B cell (primary cell): ENCODE results near the gene IFRD1. TPM values are rescaled to one million over a fixed set of nuclear protein-coding genes. Genes with fewer than 3 reads are reported as not detected.

ENCODE experiments used
- ATAC-seq: fragments of 200-7000 bp; cut with Tn5 transposase; one replicate; pipeline ENCODE4 v1.10.0; 2021; ENCODE audit warnings: low read depth, mild to moderate bottlenecking, moderate number of reproducible peaks, moderate library complexity
- CTCF ChIA-PET: fragments of 350-600 bp; sonication (Branson Sonifier 250); formaldehyde crosslinking; loops from one replicate; lab custom pipeline; 2021; ENCODE audit warnings: antibody characterized with exemption, inconsistent platforms; lab: Charles Lee
- POLR2A ChIA-PET: fragments of 350-600 bp; sonication (Branson Sonifier 250); formaldehyde crosslinking; loops from one replicate; lab custom pipeline; 2021; ENCODE audit warnings: antibody characterized with exemption; lab: Charles Lee
- DNase-seq: peaks from one replicate; pipeline ENCODE4 v3.0.0; 2013
- H2AFZ ChIP-seq: 2 replicates; pipeline ENCODE4 v1.6.1; 2012; ENCODE audit warnings: mild to moderate bottlenecking, low read depth, low read length; ENCODE audit not compliant: insufficient read depth, poor library complexity, severe bottlenecking
- H3K27ac ChIP-seq, 2 donors: 1 replicate in 1 of 2; 2 replicates in 1 of 2; pipeline ENCODE4 v1.5.1; 2012 to 2013; ENCODE audit warnings: low read length in 2 of 2, mild to moderate bottlenecking in 2 of 2, moderate library complexity in 1 of 2
- H3K27me3 ChIP-seq, 4 experiments: fragments of 200-600 bp in 1 of 4; sonication (generic) in 1 of 4; replicated peaks in 1 of 4; 1 replicate in 2 of 4; 2 replicates in 2 of 4; pipeline versions ENCODE4 v1.6.1 to v1.7.0; 2013 to 2016; ENCODE audit warnings: low read length in 3 of 4, mild to moderate bottlenecking in 2 of 4, mixed read lengths in 1 of 4, moderate library complexity in 1 of 4; ENCODE audit not compliant: insufficient read depth in 4 of 4, control insufficient read depth in 3 of 4; ENCODE audit errors: control extremely low read depth in 1 of 4
- H3K36me3 ChIP-seq, 2 experiments: replicated peaks in 1 of 2; 1 replicate in 1 of 2; 2 replicates in 1 of 2; pipeline versions ENCODE4 v1.6.1 to v1.7.1; 2013; ENCODE audit warnings: low read length in 1 of 2; ENCODE audit not compliant: insufficient read depth in 2 of 2, control insufficient read depth in 1 of 2; ENCODE audit errors: control extremely low read depth in 1 of 2, extremely low read depth in 1 of 2
- H3K4me1 ChIP-seq, 2 donors: fragments of 200-600 bp in 1 of 2; sonication (generic) in 1 of 2; 1 replicate in 1 of 2; 2 replicates in 1 of 2; pipeline versions ENCODE4 v1.5.1 to v1.6.1; 2013 to 2017; ENCODE audit warnings: low read length in 2 of 2; ENCODE audit not compliant: control insufficient read depth in 2 of 2, insufficient read depth in 2 of 2
- H3K4me2 ChIP-seq: replicated peaks from 2 replicates; pipeline ENCODE3; 2012; ENCODE audit warnings: mild to moderate bottlenecking, low read depth, low read length; ENCODE audit not compliant: poor library complexity, severe bottlenecking
- H3K4me3 ChIP-seq, 5 experiments: fragments of 200-600 bp in 1 of 5; sonication (generic) in 1 of 5; 1 replicate in 3 of 5; 2 replicates in 2 of 5; pipeline versions ENCODE4 v1.5.1 to v1.7.0; 2011 to 2016; ENCODE audit warnings: low read length in 4 of 5, mild to moderate bottlenecking in 4 of 5, low read depth in 2 of 5, control low read depth in 1 of 5, moderate library complexity in 1 of 5; ENCODE audit not compliant: insufficient read depth in 1 of 5; ENCODE audit errors: control extremely low read depth in 1 of 5, extremely low read depth in 1 of 5
- H3K79me2 ChIP-seq: fragments of 200-600 bp; sonication (generic); one replicate; pipeline ENCODE4 v1.6.0; 2016; ENCODE audit warnings: low read length; ENCODE audit not compliant: control insufficient read depth, insufficient read depth
- H3K9ac ChIP-seq: fragments of 200-600 bp; sonication (generic); 2 replicates; pipeline ENCODE4 v1.6.1; 2017; ENCODE audit warnings: mild to moderate bottlenecking, low read length, moderate library complexity
- H3K9me3 ChIP-seq, 3 donors: one replicate each; pipeline versions ENCODE4 v1.6.1 to v1.7.1; 2013; ENCODE audit warnings: low read length in 2 of 3; ENCODE audit not compliant: control insufficient read depth in 2 of 3, insufficient read depth in 1 of 3; ENCODE audit errors: control extremely low read depth in 1 of 3
- H4K20me1 ChIP-seq: 2 replicates; pipeline ENCODE4 v1.6.0; 2012; ENCODE audit warnings: mild to moderate bottlenecking, low read length; ENCODE audit not compliant: insufficient read depth, control insufficient read depth, poor library complexity, severe bottlenecking
- H3K27ac Mint-ChIP-seq: one replicate; pipeline ENCODE4 v1.8.0; 2021; ENCODE audit warnings: mixed read lengths
- H3K27me3 Mint-ChIP-seq: one replicate; pipeline ENCODE4 v1.8.0; 2021; ENCODE audit warnings: mixed read lengths
- H3K4me1 Mint-ChIP-seq: one replicate; pipeline ENCODE4 v1.8.0; 2021; ENCODE audit warnings: mixed read lengths
- H3K4me3 Mint-ChIP-seq: one replicate; pipeline ENCODE4 v1.8.0; 2021; ENCODE audit warnings: mixed read lengths
- H3K9me3 Mint-ChIP-seq: one replicate; pipeline ENCODE4 v1.8.0; 2022; ENCODE audit warnings: mixed read lengths; ENCODE audit not compliant: insufficient read depth
- CTCF ChIP-seq: fragments of 200-600 bp; IDR thresholded peaks from one replicate; pipeline ENCODE4 v1.8.0; 2022; ENCODE audit warnings: antibody characterized with exemption, mild to moderate bottlenecking
- EZH2 ChIP-seq: IDR thresholded peaks from 2 replicates; pipeline ENCODE4 v1.6.1; 2012; ENCODE audit warnings: borderline replicate concordance, low read depth, mild to moderate bottlenecking, moderate library complexity, low read length; ENCODE audit not compliant: insufficient read depth, poor library complexity, severe bottlenecking
- WGBS: methylation state at CpG from one replicate; pipeline ENCODE4 v1.1.5; 2013; ENCODE audit warnings: missing lambda C conversion rate; ENCODE audit not compliant: insufficient coverage; 5-methylcytosine and 5-hydroxymethylcytosine counted together
- intact Hi-C: fragments of 100-400 bp; cut with micrococcal nuclease; formaldehyde crosslinking; loops from one replicate; pipeline ENCODE4 v1.10.0; 2022
- polyA plus RNA-seq: library from polyadenylated mRNA; depleted of rRNA; stranded (reverse); fragments of >200 nt; gene quantifications from 2 replicates; pipeline ENCODE4 v1.2.3, GENCODE V29; 2012
- total RNA-seq, 2 donors: library from RNA; stranded (reverse); fragments of 120-200 nt in 1 of 2; gene quantifications; 1 replicate in 1 of 2; 2 replicates in 1 of 2; pipeline versions ENCODE4 v1.2.3 to v1.2.4, GENCODE V29; 2013 to 2022

The IFRD1 gene
- total and polyA plus RNA-seq, 2 donors (not counting 1 experiment from before 2014, with no cell fraction given): 54.1 to 106 TPM

GRCh38 chr7:112510001-112510742 is 59.9 kb downstream of the IFRD1 start:
- Mint-ChIP-seq H3K4me3 (no peak overlapping the region), H3K27me3 (peaks cover 7% of the 10 kb centered on the region), H3K9me3 (no peaks in the 10 kb centered on the region), H3K27ac (no peak overlapping the region), H3K4me1 (no peaks in the 10 kb centered on the region)
- Histone ChIP-seq H4K20me1 (no peaks in the 10 kb centered on the region), H3K4me3 (no peak overlapping the region), H3K27me3 (no peaks in the 10 kb centered on the region), H3K4me1 (no peaks in the 10 kb centered on the region), H3K36me3 (no peaks in the 10 kb centered on the region), H3K27ac (no peak overlapping the region), H3K9ac (no peak overlapping the region), H3K4me2 (no peak overlapping the region), H2AFZ (no peak overlapping the region), H3K79me2 (no peaks in the 10 kb centered on the region), H3K9me3 (no peaks in the 10 kb centered on the region)
- 79% methylated on average over 2 of the region's 5 CpGs for WGBS
- intact Hi-C loops: no loop called here
- TF ChIP-seq CTCF (no peak), EZH2 (no peak)
- ChIA-PET POLR2A (no interaction called here), CTCF (interaction anchor here (1.0 to 1.6 kb wide), 2 partner anchors 12 to 14 kb away, joined by 3 to 4 read pairs; no protein-coding TSS in a partner anchor)
- ATAC-seq: no peak
- no peak for DNase-seq

GRCh38 chr7:112510743-112511110 is 60.5 kb downstream of the IFRD1 start:
- peaks cover 12% of the 10 kb centered on the region for H3K27me3 Mint-ChIP-seq
- intact Hi-C loops: no loop called here
- TF ChIP-seq CTCF (no peak), EZH2 (no peak)
- no peak overlapping the region for H2AFZ ChIP-seq
- no peaks in the 10 kb centered on the region for H3K79me2 ChIP-seq
- H3K27ac Mint-ChIP-seq: no peak overlapping the region
- no peak for DNase-seq
- ATAC-seq: no peak
- POLR2A ChIA-PET: no interaction called here
- no peak overlapping the region for H3K27ac ChIP-seq
- H3K9me3 ChIP-seq: no peaks in the 10 kb centered on the region
- H3K4me1 ChIP-seq: no peaks in the 10 kb centered on the region
- no peaks in the 10 kb centered on the region for H4K20me1 ChIP-seq
- no peak overlapping the region for H3K4me2 ChIP-seq
- no peak overlapping the region for H3K9ac ChIP-seq
- no peaks in the 10 kb centered on the region for H3K4me1 Mint-ChIP-seq
- H3K36me3 ChIP-seq: no peaks in the 10 kb centered on the region
- H3K27me3 ChIP-seq: no peaks in the 10 kb centered on the region
- H3K9me3 Mint-ChIP-seq: no peaks in the 10 kb centered on the region
- no peak overlapping the region for H3K4me3 Mint-ChIP-seq
- no peak overlapping the region for H3K4me3 ChIP-seq
- CTCF ChIA-PET: interaction anchor here (1.0 to 1.6 kb wide), 2 partner anchors 12 to 14 kb away, joined by 3 to 4 read pairs; no protein-coding TSS in a partner anchor
